ENCODE measurements around the gene EIF4G1.

EIF4G1 gene

DNA sequence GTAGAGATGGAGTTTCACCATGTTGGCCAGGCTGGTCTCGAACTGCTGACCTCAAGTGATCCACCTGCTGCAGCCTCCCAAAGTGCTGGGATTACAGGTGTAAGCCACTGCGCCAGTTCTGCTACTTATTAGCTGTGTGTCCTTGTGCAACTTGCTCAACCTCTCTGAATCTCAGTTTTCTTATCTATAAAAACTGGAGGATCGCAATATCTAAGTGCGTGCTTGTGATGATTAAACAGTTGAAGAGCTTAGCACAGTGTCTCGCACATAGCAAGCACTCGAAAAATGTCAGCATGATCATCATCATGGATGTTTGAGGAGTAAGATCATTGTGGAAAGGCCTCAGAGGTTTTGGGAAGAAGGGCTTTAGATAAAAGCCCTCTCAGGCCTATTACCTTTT lies 36.2 kb downstream of the EIF4G1 start:
- no peak for DNase-seq (ENCODE audit: low read depth)

DNA sequence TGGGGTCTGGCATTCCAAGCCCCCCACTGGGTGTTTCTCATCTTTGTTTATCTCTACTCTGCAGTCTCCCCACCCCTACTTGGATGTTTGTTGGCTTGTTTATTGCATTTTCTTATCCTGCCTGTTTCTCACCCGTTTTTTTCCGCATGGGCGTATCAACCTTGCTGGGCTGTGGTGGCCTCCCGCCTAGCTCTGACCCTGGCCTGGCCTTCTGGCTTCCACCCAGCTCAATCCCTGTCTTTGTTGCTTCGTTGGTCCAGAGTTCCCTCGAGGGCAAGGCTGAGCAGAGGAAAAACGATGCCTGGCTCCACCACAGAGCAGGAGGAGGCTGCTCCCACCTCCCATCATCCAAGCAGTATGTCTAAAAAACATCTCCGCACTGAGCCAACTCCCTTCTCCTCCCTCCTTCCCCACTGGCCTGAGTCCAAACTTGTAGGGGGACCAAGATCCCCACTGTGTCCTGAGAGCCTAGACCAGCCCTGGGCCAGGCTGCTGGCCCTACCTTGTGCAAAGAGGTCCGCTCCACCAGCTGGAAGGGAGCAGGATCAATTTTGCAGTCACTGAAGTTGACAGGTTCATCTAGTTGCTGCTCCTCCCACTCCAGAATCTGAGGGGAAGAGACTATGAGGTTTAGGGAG lies 37.2 kb downstream of the EIF4G1 start:
- DNase-seq (ENCODE audit: low read depth), result no peak

GRCh38 chr3:184352149-184352785 lies 37.9 kb downstream of the EIF4G1 start:
- no peak for DNase-seq (ENCODE audit: low read depth)

DNA sequence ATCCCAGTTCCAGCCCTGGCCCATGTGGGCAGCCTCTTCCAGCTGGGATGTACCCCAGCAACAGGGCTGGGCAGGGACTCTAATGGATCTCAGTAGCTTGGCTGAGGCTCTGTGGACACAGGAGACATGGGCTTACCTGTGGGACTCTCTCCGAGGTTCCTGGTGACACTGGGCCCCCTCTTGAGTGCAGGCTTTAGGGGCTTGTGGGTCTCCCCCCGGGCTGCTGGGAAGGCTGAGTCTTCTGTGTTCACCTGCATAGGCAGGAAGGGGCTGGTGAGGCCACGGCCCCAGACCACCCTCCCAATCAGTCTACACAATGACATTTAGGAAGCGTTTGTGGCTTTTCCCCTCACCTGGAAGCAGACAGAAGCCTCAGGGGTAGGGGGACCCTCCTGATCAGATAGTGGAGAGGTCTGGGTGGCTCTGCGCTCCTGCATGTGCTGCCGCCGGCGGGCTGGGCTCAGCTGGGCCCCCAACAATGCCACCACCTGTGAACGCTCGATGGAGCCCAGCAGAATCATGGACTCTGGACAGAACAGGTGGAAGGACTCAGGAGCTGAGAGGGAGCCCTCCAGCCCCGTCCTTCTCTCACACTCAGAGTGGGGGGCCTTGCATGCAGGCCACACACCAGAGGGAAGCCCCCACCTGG lies 38.6 kb downstream of the EIF4G1 start:
- DNase-seq (ENCODE audit: low read depth), result no peak

DNA sequence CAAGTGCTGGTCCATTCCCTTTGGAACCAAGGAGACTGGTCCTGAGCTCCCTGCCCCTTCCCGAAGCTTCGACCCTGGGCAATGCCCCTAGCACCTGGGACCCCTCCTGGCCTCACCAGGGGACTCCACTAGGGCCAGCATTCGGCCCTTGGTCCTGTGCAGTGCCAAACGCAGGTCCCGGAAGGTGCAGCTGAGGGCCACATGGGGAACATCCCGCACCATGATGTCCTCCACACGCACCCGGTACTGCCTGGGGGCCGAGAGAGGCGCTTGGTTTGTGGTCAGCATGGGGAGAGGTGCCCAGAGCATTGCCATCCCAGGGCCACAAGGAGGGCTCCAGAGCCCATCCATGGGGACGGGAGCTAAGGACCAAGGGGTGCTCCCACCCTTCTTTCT lies 39.1 kb downstream of the EIF4G1 start:
- no peak for DNase-seq (ENCODE audit: low read depth)

DNA sequence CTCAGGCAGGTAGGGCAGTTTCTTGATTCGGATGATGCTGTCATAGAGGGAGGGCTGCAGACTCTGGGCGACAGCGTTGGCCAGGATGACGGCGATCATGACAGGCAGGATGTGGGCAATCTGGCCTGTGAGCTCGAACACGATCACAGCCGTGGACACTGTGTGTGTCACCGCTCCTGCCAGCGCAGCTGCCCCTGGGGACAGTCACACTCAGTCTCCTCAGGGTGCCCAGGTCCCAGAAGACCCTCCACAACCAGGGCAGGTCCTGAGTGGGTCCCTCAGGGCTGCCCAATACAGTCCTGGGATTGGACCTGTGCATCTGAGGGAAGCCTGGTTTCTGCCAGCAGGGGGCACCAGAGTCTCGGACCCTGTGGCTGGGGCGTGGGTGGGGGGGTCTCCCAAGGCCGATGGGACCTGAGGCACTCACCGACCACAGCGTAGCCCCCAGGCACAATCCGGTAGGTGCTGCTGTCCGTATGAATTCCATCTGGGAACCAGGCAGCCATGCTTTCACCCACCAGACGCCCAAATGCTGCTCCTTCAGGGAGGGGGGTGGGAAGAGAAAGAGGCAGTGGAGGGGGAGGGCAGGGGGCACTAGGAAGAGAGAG lies 39.8 kb downstream of the EIF4G1 start:
- DNase-seq (ENCODE audit: low read depth), result no peak

GRCh38 chr3:184354754-184355153 lies 40.3 kb downstream of the EIF4G1 start:
- DNase-seq (ENCODE audit: low read depth), result no peak

DNA sequence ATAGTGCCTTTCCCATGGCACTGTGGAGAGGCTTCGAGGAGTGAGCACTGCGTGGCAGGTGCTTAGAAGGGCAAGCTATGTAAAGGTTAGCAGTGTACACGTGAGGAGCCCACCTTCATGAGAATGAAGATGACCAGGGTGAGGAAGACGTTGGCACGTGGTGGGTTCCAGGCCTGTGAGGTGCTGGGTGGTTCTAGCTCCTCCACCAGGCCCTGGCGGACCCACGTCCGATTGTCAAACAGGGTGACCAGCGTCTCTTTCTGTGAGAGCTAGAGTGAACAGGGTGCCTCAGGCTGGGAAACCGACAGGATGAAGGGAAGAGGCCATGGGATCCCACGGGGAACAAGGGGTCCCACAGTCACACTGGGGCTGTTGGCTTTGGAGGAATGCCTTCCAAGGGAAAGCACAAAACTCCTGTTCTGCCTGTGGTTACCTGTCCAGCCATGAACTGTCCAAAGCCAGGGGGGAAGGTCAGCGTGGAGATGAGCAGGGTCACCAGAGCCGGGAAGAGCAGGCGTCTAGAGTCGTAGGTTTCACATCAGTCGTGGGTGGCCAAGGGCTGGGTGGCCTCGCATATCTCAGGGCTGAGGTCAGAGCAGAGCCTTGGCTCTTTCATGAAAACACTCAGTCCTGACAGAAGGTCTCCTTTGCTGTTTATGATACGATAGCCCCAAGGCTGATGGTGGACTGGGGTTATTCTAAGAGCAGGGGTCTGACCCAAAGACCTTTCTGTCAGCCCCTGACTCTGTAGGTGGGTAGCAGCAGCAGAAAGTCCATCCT lies 41.0 kb downstream of the EIF4G1 start:
- DNase-seq (ENCODE audit: low read depth), result no peak

- no peak for DNase-seq (ENCODE audit: low read depth)
These were observed 43.1 kb downstream of the EIF4G1 start for GRCh38 chr3:184357248-184358123.

GRCh38 chr3:184358124-184358767 lies 43.8 kb downstream of the EIF4G1 start:
- DNase-seq (ENCODE audit: low read depth), result no peak

DNA sequence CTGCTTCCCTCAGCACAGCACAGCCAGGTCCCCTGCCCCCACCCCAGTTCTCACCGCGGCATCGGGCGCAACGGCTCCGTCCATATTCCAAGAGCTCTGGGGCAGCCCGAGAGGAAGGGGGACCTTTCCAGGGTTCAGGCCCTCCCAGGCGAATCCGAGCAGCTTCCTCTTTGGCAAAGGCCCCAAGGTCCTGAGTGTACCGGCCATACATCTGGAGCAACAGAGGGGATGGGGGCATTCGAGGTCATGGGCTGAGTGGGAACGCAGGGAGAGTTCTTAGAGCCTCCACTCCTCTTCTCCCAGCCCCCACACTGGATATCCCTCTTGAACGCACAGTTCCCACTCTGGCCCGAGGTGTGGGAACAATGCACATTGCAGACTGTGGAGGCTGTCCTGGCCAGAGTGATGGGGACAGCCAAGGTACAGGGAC lies 44.5 kb downstream of the EIF4G1 start:
- DNase-seq (ENCODE audit: low read depth), result no peak

DNA sequence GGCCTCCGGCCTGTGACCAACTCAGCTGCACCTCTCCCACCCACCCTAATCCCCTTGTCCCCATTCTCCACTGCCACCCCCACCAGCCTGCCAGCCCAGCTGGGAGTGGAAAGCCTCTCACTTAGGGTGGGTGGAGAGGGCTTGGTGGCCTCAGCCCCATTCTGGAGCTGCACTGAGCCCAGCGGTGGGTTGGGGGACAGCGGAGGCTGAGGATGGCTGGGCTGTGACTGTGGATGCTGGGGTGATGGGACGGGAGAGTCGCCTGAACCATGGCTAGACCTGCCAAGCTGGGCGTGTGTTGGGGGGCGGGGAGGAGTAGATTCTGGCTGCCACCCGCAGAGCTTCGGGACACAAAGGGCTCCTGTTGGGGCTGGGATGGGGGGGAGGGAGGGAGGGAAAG lies 45.2 kb downstream of the EIF4G1 start:
- no peak for DNase-seq (ENCODE audit: low read depth)

DNA sequence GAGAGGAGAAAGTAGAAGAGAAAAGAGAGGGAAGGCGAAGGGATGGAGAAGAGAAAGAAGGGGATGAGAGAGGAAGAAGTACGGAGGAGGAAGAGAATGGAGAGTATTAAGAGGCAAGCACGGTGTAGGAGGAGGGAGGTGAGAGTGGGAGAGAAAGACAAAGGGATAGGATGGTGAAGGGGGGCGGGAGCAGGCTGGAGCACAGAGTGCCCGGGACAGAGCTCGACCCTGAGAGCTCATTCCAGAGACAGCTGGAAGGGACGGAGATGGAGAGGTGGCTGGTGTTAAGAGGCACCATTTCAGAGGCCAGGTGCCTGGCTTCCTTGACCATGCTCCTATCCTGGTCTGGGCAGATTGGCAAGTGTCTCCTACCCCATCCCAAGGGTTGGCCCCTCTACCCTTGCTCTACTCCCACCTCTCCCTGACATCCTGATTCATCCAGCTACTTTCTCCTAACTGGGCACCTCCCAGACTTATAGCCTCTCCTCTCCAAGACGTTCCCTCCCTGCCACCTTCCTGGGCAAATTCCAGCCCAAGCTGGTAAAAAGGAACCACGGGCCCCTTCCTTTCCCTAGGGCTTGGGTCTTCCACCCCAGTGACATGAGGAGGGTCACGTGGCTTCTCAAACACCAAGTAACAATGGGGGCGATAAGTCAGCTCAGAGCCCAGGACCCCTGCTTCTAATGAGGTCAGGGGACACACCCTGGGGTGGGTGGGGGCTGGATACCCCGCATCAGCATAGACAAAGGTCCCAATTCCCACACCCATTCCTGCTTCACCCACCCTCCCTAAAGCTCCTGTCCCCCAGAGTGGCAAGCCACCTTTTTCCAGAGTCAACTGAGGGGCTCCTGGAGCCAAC lies 45.9 kb downstream of the EIF4G1 start:
- no peak for DNase-seq (ENCODE audit: low read depth)

DNA sequence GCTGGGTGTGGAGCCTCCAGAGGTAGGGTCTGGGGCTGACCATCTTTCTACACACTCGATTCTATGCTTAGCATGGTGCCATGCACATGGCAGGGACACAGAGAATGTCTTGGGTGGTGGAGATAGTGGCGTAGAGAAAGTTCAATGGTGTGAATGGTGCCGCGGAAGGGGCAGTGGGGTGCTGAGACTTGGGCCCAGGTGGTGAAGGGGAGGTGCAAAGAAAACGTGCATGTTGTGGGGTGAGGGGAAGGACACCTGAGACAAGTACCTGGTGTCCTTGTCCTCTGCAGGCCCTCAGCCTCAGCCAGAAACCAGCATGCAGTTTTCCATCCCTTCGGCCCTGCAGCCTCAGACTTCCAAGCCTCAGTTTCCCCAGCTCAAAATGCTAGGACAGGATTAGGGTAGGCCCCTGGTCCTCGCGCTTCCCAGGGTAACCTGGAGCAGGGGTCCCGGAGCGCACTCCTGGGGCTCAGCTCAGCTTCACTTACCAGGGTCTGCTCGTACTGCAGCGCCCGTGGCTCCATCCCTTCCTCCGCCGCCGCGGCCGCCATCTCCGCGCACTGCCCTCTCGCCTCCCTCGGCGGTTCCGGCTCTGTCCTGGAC lies 46.6 kb downstream of the EIF4G1 start:
- DNase-seq (ENCODE audit: low read depth), result no peak

- peak; percentile 8 for DNase-seq (ENCODE audit: low read depth)
These were observed 47.1 kb downstream of the EIF4G1 start, which contains the start of the genes CLCN2 and POLR2H for GRCh38 chr3:184361532-184361931. Gene CLCN2, minus strand, starts transcription at chr3:184361605. Its CDS starts 126 bp downstream, at chr3:184361479. Gene POLR2H, plus strand, starts transcription at chr3:184361710. Its CDS starts 1,783 bp downstream, at chr3:184363493.

DNA sequence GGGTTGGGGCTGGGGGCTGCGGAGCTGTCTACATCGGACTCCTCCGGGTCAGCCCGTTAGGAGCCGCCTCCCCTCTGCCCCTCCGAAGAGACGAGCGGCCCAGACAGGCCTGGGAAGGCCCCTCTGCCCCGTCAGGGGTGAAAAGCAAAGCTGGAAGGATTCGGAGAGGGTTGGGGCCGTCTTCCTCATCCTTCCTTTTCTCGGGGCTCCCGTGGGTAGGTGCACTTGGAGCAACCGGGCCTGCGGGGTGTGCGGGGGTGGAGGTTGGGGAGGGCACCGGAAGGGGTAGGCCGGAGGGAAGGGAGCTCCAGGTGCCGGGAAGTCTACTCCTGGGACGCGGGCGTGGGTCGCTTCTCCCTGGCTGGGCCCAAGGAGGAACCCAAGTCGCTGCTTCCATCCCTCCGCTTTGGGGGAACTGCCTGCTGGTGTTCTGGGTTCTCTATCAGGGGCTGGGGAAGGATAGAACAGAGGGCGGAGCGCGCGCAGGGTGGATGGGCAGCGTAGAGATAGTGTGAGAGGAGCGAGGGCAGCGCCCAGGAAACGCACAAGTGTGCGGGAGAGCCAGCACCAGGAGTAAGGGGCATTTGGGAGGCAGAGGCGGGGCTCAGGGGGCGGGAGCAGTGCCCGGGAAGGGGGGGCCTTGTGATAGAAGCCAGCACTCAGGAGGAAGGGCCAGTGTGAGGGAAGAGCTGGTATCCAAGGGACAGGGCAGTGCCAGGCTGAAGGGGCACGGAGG lies 47.7 kb downstream of the EIF4G1 start:
- DNase-seq (ENCODE audit: low read depth), result peak; percentile 40

DNA sequence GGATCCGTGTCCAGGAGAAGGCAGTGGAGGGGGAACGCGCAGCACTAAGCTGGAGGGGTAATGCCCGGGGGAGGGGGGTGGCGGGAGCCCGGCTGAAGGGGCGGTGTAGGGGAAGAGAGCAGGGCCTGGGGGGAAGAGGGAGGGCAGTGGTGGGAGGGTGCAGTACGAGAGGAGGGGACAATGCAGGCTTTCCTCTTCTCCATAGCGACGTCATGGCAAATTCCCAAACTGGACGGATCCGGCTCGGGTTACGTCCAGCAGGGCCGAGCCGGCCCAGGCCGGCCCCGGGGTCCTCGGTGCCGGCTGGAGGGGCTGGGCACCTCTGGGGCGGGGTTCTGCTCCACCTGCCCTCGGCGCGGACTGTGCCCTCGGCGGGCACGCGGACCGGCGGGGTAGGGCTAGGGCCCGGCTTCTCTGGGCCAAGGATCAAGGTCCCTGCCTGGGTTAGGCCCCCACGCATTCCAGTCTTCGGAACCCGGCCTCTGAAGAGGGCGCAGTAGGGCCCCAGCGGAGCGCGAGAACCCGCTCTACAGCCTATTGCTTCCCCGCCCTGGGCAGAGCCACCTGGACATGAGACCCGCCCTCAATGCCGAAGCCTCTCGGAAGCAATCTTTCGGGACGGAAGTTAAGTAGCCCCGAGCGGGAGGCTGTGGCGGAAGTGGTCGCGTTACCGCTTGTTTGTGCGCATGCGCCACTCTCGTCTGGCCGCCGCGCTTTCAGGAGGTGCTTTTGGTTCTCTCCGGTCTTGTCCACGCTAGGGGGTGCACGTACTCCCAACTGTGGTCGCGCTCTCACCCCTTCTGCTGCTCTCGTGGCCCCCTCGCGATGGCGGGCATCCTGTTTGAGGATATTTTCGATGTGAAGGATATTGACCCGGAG lies 48.5 kb downstream of the EIF4G1 start:
- peak; percentile 92 for DNase-seq (ENCODE audit: low read depth)
